Rectal smooth muscle tissue (tissue), 1 donor: ENCODE data around the gene LYZL6.
"Not testable (repeated sequence)": the region's sequence is repeated elsewhere in the genome, so short reads cannot be mapped to it uniquely, and the experiment has no call there.

Experiments used
- H3K27ac ChIP-seq: one replicate; pipeline ENCODE4 v1.7.0; 2013; ENCODE audit warnings: low read depth, low read length, inconsistent platforms
- H3K27me3 ChIP-seq: one replicate; pipeline ENCODE4 v1.7.0; 2013; ENCODE audit warnings: low read length; ENCODE audit not compliant: control insufficient read depth, insufficient read depth
- H3K36me3 ChIP-seq: one replicate; pipeline ENCODE4 v1.7.0; 2013; ENCODE audit warnings: low read length; ENCODE audit not compliant: control insufficient read depth, insufficient read depth
- H3K4me1 ChIP-seq: one replicate; pipeline ENCODE4 v1.7.0; 2013; ENCODE audit warnings: low read length; ENCODE audit not compliant: control insufficient read depth, insufficient read depth
- H3K4me3 ChIP-seq: one replicate; pipeline ENCODE4 v1.7.0; 2013; ENCODE audit warnings: low read length
- H3K9ac ChIP-seq: one replicate; pipeline ENCODE4 v1.7.0; 2013; ENCODE audit warnings: low read length

Gene LYZL6

DNA sequence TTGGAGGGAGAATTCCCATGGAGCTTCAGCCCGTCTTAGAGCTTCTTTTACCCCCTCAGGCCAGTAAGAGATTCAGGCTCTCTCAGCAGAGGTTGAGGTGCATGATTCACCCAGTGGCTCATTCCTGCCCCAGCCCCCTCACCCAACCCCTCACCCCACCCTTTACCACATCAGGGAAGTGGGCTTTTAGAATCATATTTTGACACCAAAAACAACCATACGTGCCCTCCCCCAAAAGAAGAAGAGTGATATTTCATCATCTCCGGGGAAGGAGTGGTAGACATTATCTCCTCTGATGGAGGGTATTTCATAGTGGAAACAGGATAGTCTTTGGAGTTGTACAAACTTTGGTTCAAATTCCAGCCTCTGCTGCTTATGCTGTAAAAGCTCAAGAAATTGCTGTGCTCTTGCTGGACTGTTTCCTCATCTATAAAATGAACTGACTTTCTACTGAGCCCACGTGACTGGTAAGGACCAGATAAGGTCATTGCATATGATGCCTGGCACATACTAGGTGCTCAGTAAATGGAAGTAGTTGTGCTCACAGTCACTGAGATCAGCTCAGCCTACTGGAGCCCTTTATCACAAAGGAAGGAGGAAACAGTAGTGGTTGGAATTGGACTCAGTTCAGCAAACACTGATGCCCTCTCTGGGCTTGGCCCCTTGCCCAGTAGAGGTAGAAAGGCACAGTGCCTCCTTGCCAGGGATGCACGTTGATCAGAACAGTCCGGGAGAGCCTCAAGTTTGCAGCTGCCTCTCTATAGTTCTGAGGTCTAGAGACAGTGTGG lies 45.0 kb downstream of the LYZL6 start:
- H3K27me3 ChIP-seq, result no peaks in the 10 kb centered on the region
- H3K27ac ChIP-seq, result no peak overlapping the region
- no peak overlapping the region for H3K9ac ChIP-seq
- no peaks in the 10 kb centered on the region for H3K36me3 ChIP-seq
- H3K4me3 ChIP-seq, result no peak overlapping the region
- H3K4me1 ChIP-seq, result no peaks in the 10 kb centered on the region

DNA sequence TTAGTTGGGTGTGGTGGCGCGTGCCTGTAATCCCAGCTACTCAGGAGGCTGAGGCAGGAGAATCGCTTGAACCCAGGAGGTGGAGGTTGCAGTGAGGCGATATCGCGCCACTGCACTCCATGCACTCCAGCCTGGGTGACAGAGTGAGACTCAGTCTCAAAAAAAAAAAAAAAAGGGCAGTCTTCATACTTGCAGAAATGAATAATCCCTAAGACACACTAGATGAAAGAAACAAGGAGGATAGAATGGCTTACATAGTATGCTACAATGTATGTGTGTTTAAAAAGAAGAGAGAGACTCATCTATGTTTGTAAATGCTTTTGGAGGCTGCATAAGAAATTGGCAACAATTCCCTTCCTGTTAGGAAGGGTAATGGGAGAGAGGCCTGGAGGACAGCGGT lies 45.7 kb downstream of the LYZL6 start:
- H3K9ac ChIP-seq, H3K36me3 ChIP-seq, H3K27ac ChIP-seq, H3K4me1 ChIP-seq, H3K4me3 ChIP-seq, H3K27me3 ChIP-seq: not testable (repeated sequence)

- Histone ChIP-seq H3K36me3 (no peaks in the 10 kb centered on the region), H3K9ac (no peak overlapping the region), H3K4me3 (no peak overlapping the region), H3K27ac (no peak overlapping the region), H3K4me1 (no peaks in the 10 kb centered on the region), H3K27me3 (no peaks in the 10 kb centered on the region)
Observed at GRCh38 chr17:35895636-35896587, 47.6 kb downstream of the LYZL6 start.

DNA sequence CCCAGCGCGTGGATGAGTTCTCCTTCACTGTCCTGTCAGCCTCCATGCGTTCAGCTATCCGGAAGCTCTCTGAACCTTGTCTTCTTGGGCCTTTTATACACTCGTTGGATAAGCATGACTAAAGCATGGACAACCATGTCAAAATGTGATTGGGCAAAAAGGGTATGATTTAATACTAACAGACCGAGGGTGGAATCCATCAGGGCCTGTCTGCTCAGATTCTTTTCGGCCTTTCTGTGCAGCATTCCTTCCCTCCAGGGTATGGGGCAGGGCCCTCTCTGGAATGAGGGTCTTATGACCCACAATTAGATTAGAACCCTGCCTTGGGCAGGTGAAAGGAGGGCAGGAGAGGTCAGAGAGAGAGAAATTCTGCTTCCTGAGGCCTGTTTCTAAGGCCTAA lies 49.3 kb downstream of the LYZL6 start:
- Histone ChIP-seq H3K4me3 (no peak overlapping the region), H3K9ac (no peak overlapping the region), H3K4me1 (no peaks in the 10 kb centered on the region), H3K27me3 (no peaks in the 10 kb centered on the region), H3K36me3 (no peaks in the 10 kb centered on the region), H3K27ac (no peak overlapping the region)

- Histone ChIP-seq H3K9ac (no peak overlapping the region), H3K27ac (no peak overlapping the region), H3K4me1 (no peaks in the 10 kb centered on the region), H3K4me3 (no peak overlapping the region), H3K27me3 (no peaks in the 10 kb centered on the region), H3K36me3 (no peaks in the 10 kb centered on the region)
Observed at GRCh38 chr17:35893751-35894150, 49.8 kb downstream of the LYZL6 start.

DNA sequence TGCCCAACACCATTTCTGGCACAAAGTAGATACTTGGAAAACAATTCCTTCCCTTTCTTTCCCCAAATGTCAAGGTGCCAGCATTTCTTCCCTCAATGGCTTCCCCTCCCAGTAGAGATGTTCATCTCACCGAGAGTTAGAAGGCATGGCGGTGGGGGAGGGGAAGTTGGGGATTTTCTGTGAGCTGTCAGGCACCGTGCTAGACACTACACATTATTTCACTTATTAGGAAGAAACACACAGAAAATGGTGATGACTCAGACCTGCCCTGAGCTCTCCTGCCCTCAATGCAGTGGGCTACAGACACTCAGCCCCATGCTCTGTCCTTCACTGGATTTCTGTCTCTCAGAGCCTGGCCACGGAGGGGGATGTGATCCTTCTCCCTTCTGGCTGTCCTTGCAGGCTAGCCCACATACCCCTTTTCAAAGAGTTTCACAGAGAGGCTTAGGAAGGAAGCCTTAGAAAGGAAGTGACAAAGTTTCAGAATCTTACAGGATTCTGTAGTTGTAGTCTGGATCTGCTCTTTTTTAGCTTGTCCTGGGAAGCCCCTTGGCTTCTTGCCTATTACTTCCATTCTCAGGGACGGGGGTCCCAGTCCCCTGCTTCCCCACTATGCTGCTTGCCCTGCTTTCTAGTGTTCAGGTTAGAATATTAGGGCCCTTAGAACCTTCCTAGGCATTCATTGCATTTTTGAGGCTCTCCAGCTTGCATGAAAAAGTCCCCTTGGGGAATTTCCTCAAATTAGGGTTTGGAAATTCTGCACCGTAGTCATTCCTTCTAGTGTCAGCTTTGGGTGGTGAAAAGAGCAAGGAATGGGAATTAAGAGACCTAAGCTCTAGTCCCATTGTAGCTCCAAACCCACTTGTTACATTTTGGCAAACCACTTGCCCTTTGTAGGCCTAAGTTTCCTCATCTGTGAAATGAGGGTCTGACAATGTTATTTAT lies 51.1 kb downstream of the LYZL6 start:
- no peak overlapping the region for H3K27ac ChIP-seq

DNA sequence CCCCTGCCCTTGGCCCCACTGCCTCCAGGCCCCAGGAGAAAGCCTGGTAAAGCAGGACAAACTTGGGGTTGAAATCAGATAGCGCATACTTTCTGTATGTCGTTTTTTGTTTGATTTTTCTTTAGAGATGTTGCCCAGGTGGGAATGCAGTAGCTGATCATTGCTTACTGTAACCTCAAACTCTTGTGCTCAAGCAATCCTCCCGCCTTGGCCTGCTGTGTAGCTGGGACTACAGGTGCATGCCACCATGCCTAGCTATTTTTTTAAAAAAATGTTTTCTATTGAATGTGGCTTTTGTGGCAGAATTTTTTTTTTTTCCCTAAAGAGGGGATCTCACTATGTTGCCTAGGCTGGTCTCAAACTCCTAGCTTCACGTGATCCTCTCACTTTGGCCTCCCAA lies 52.2 kb downstream of the LYZL6 start:
- Histone ChIP-seq H3K27me3 (no peaks in the 10 kb centered on the region), H3K9ac (no peak overlapping the region), H3K36me3 (no peaks in the 10 kb centered on the region), H3K27ac (no peak overlapping the region), H3K4me3 (no peak overlapping the region), H3K4me1 (no peaks in the 10 kb centered on the region)

More for the DNA sequence above, 51.1 kb downstream of the LYZL6 start:
- Histone ChIP-seq H3K36me3 (no peaks in the 10 kb centered on the region), H3K4me3 (no peak overlapping the region), H3K27me3 (no peaks in the 10 kb centered on the region), H3K9ac (no peak overlapping the region), H3K4me1 (no peaks in the 10 kb centered on the region)

- H3K9ac ChIP-seq, result no peak overlapping the region
- H3K4me1 ChIP-seq, result no peaks in the 10 kb centered on the region
- H3K36me3 ChIP-seq, result no peaks in the 10 kb centered on the region
- no peak overlapping the region for H3K4me3 ChIP-seq
- H3K27ac ChIP-seq, result no peak overlapping the region
- H3K27me3 ChIP-seq, result no peaks in the 10 kb centered on the region
Observed at GRCh38 chr17:35890774-35891155, 52.7 kb downstream of the LYZL6 start.

- no peaks in the 10 kb centered on the region for H3K4me1 ChIP-seq
- H3K27ac ChIP-seq, result no peak overlapping the region
- no peaks in the 10 kb centered on the region for H3K27me3 ChIP-seq
- no peak overlapping the region for H3K4me3 ChIP-seq
- H3K36me3 ChIP-seq, result no peaks in the 10 kb centered on the region
- no peak overlapping the region for H3K9ac ChIP-seq
Observed at GRCh38 chr17:35889818-35890773, 53.4 kb downstream of the LYZL6 start.

- Histone ChIP-seq H3K27ac (no peak overlapping the region), H3K4me1 (no peaks in the 10 kb centered on the region), H3K4me3 (no peak overlapping the region), H3K36me3 (no peaks in the 10 kb centered on the region), H3K9ac (no peak overlapping the region), H3K27me3 (no peaks in the 10 kb centered on the region)
Observed at GRCh38 chr17:35889241-35889640, 54.3 kb downstream of the LYZL6 start.
